ENCODE results near the gene DNAL1. TPM values are rescaled to one million over a fixed set of nuclear protein-coding genes. Genes with fewer than 3 reads are reported as not detected.

DNAL1 gene, protein sequence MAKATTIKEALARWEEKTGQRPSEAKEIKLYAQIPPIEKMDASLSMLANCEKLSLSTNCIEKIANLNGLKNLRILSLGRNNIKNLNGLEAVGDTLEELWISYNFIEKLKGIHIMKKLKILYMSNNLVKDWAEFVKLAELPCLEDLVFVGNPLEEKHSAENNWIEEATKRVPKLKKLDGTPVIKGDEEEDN
- 6.4 and 9.8 TPM in 2 replicates for total RNA-seq (2013; cell fraction: nucleolus; rRNA removed)
- total RNA-seq (2014; rRNA removed) (2.4 and 2.7 TPM in 2 replicates), total RNA-seq (2014; rRNA removed; fragmentation: Illumina TruSeq; extraction: Trizol) (4.2 TPM in 2 replicates), total RNA-seq (2021) (6.7 and 7.7 TPM in 2 replicates), polyA plus RNA-seq (2011; rRNA removed) (4.3 and 7.9 TPM in 2 replicates), polyA plus RNA-seq (2014; fragmentation: Illumina TruSeq; extraction: Trizol) (5.5 and 7.0 TPM in 2 replicates), polyA plus RNA-seq (2014; fragmentation: Nextera tagmentation; extraction: Ambion mirVana) (10 to 100 TPM; 11.5 to 18.2 TPM), polyA plus RNA-seq (2014; rRNA removed) (1.4 and 2.6 TPM in 2 replicates), polyA plus RNA-seq (2016; fragmentation: Nextera tagmentation; extraction: Ambion mirVana) (10 to 100 TPM; 10.0 to 15.9 TPM), polyA minus RNA-seq (2011; rRNA and poly(A)+ RNA removed) (0.88 and 1.9 TPM in 2 replicates), Bru-seq, nascent RNA (percentile 50 among the genes with signal in this experiment), BruChase-seq, experiment 1, labeled RNA remaining after a 6-hour chase (percentile 65 among the genes with signal in this experiment), BruChase-seq, experiment 2, labeled RNA remaining after a 2-hour chase (percentile 62 among the genes with signal in this experiment)
- polyA plus RNA-seq (2011; ENCODE audit: low read depth) = 3.7 TPM
- polyA plus RNA-seq (2011; cell fraction: cytosol; rRNA removed) = 1.4 and 1.8 TPM in 2 replicates
- 1.3 and 1.8 TPM in 2 replicates for polyA plus RNA-seq (2011; cell fraction: nucleus; rRNA removed)
- polyA plus RNA-seq (2012) = 1.6 and 2.6 TPM in 2 replicates
- 2.0 and 2.7 TPM in 2 replicates for polyA minus RNA-seq (2011; cell fraction: cytosol; rRNA and poly(A)+ RNA removed)
- 0.48 and 0.77 TPM in 2 replicates for polyA minus RNA-seq (2011; cell fraction: nucleus; rRNA and poly(A)+ RNA removed)
- long read RNA-seq, experiment 1, full-length matches to known transcripts = 3 of 4 reads
- long read RNA-seq, experiment 1, partial matches to known transcripts = 1 of 4 reads
- long read RNA-seq, experiment 1, other reads (novel, unspliced or antisense) = 0 of 4 reads
- long read RNA-seq, experiment 2, full-length matches to known transcripts = 3 of 4 reads
- long read RNA-seq, experiment 2, partial matches to known transcripts = 0 of 4 reads
- long read RNA-seq, experiment 2, other reads (novel, unspliced or antisense) = 1 of 4 reads

DNA sequence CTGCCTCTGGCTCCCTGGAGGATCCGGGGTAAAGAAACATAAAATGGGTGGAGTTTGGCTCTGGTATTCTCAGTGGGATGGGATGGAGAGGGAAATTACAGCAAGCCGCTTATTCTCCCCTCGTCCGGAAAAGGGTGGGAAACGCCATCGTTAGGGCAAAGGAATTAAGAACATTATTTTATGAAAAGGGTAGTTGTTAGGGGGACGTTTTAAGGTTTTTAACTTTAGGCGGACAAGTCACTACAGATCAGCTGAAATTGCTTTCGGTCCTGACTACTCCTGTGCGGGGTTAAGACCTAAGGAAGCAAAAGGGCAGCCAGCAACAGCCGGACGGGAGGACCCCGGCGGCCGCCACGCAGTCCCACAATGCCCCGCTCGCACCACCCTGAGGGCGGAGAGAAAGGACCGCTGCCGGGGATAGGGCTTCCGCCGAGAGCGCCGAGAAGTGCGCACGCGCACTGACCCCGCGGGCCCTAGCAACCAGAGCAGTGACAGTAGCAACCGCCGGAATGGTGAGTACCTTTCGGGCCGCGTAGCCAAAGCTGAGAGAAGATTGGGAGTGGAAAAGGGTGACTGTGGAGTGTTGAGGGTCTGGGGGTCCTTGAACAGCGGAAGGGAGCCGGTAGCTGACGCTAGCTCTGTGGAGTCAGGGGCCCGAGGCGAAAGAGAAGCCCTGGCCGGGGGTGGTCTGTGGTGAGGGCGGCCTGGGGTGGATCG lies at the start of gene DNAL1:
DNAL1 (plus strand) TSS at position 456 of the 717 bp plus-strand sequence; CDS start at position 510, 54 bp downstream.
- ChIA-PET RAD21 (ENCODE audit: unreplicated experiment) (interaction anchor here (0.9 to 1.9 kb wide), 3 partner anchors 19 to 354 kb away, joined by 3 to 5 read pairs (median 3); no protein-coding TSS in a partner anchor), POLR2A (interaction anchor here (0.6 to 1.0 kb wide), 4 partner anchors 42 to 585 kb away, joined by 3 to 7 read pairs (median 4); no protein-coding TSS in a partner anchor), SMC1A (ENCODE audit: uncharacterized antibody, unreplicated experiment) (interaction anchor here (0.7 to 1.8 kb wide), 9 partner anchors 9 to 268 kb away, joined by 3 to 8 read pairs (median 3); no protein-coding TSS in a partner anchor), CTCF (interaction anchor here (0.6 to 2.8 kb wide), 4 partner anchors 11 to 141 kb away, joined by 3 to 11 read pairs (median 4); no protein-coding TSS in a partner anchor)
- H3K4me3 ChIP-seq = peak within 1 kb of the TSS; percentile 91
- H3K27me3 ChIP-seq (replicated peaks in 1 of 2; ENCODE audit: control insufficient read depth in 2 of 2, insufficient read depth in 2 of 2, low read length in 1 of 2) = no peaks in the 10 kb centered on the region
- H3K79me2 ChIP-seq (ENCODE audit: control insufficient read depth, insufficient read depth, low read length) = no peaks in the 10 kb centered on the region
- no TSS peak for BruUV-seq (replicated peaks)
- H3K4me1 ChIP-seq (ENCODE audit: control insufficient read depth, insufficient read depth, low read length) = no peaks in the 10 kb centered on the region
- in situ Hi-C loops (cut with MboI) = no loop called here
- DNase-seq (ENCODE audit: low read depth, low spot score) (peak; percentile 63), FAIRE-seq (peak; percentile 86), ATAC-seq (peak; percentile 100)
- peak within 1 kb of the TSS; percentile 83 for H2AFZ ChIP-seq (ENCODE audit: control insufficient read depth, low read depth, low read length)
- H4K20me1 ChIP-seq (ENCODE audit: control insufficient read depth, insufficient read depth) = no peaks in the 10 kb centered on the region
- no peaks in the 10 kb centered on the region for H3K9me3 ChIP-seq (replicated peaks; ENCODE audit: control insufficient read depth, insufficient read depth, low read length)
- H3K27ac ChIP-seq (ENCODE audit: control insufficient read depth, insufficient read depth) = peak within 1 kb of the TSS; percentile 60
- peak within 1 kb of the TSS; percentile 72 for H3K4me2 ChIP-seq (ENCODE audit: control insufficient read depth, insufficient read depth)
- H3K36me3 ChIP-seq (ENCODE audit: control insufficient read depth in 2 of 2, insufficient read depth in 2 of 2, low read length in 1 of 2) = no peaks in the 10 kb centered on the region
- intact Hi-C loops (cut with micrococcal nuclease; ENCODE audit: unreplicated experiment) = no loop called here
- H3K9ac ChIP-seq (ENCODE audit: control insufficient read depth, insufficient read depth, low read length) = peak within 1 kb of the TSS; percentile 73
- 1% methylated on average over 43 of the region's 43 CpGs for WGBS (ENCODE audit: insufficient coverage, insufficient replicate concordance, low lambda C conversion rate, missing lambda C conversion rate)
- TF ChIP-seq, protein P1, sequence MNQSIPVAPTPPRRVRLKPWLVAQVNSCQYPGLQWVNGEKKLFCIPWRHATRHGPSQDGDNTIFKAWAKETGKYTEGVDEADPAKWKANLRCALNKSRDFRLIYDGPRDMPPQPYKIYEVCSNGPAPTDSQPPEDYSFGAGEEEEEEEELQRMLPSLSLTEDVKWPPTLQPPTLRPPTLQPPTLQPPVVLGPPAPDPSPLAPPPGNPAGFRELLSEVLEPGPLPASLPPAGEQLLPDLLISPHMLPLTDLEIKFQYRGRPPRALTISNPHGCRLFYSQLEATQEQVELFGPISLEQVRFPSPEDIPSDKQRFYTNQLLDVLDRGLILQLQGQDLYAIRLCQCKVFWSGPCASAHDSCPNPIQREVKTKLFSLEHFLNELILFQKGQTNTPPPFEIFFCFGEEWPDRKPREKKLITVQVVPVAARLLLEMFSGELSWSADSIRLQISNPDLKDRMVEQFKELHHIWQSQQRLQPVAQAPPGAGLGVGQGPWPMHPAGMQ (IDR thresholded peaks at IDR 0.05; ENCODE audit: borderline replicate concordance) = no peak
- TF ChIP-seq NRF1 (conservative IDR thresholded peaks at IDR 0.05; ENCODE audit: low read depth, low read length) (peak; percentile 58), SREBF2 (IDR thresholded peaks at IDR 0.05; ENCODE audit: low read length) (no peak), NFYB (IDR thresholded peaks at IDR 0.05; ENCODE audit: insufficient read depth, low read depth, low read length) (peak; percentile 31; the same call in 1 of the 2 replicates), LARP7 (IDR thresholded peaks at IDR 0.05) (no peak)
- TF ChIP-seq, protein P2, sequence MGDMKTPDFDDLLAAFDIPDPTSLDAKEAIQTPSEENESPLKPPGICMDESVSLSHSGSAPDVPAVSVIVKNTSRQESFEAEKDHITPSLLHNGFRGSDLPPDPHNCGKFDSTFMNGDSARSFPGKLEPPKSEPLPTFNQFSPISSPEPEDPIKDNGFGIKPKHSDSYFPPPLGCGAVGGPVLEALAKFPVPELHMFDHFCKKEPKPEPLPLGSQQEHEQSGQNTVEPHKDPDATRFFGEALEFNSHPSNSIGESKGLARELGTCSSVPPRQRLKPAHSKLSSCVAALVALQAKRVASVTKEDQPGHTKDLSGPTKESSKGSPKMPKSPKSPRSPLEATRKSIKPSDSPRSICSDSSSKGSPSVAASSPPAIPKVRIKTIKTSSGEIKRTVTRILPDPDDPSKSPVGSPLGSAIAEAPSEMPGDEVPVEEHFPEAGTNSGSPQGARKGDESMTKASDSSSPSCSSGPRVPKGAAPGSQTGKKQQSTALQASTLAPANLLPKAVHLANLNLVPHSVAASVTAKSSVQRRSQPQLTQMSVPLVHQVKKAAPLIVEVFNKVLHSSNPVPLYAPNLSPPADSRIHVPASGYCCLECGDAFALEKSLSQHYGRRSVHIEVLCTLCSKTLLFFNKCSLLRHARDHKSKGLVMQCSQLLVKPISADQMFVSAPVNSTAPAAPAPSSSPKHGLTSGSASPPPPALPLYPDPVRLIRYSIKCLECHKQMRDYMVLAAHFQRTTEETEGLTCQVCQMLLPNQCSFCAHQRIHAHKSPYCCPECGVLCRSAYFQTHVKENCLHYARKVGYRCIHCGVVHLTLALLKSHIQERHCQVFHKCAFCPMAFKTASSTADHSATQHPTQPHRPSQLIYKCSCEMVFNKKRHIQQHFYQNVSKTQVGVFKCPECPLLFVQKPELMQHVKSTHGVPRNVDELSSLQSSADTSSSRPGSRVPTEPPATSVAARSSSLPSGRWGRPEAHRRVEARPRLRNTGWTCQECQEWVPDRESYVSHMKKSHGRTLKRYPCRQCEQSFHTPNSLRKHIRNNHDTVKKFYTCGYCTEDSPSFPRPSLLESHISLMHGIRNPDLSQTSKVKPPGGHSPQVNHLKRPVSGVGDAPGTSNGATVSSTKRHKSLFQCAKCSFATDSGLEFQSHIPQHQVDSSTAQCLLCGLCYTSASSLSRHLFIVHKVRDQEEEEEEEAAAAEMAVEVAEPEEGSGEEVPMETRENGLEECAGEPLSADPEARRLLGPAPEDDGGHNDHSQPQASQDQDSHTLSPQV (IDR thresholded peaks at IDR 0.05) = no peak
- TF ChIP-seq, protein P3, sequence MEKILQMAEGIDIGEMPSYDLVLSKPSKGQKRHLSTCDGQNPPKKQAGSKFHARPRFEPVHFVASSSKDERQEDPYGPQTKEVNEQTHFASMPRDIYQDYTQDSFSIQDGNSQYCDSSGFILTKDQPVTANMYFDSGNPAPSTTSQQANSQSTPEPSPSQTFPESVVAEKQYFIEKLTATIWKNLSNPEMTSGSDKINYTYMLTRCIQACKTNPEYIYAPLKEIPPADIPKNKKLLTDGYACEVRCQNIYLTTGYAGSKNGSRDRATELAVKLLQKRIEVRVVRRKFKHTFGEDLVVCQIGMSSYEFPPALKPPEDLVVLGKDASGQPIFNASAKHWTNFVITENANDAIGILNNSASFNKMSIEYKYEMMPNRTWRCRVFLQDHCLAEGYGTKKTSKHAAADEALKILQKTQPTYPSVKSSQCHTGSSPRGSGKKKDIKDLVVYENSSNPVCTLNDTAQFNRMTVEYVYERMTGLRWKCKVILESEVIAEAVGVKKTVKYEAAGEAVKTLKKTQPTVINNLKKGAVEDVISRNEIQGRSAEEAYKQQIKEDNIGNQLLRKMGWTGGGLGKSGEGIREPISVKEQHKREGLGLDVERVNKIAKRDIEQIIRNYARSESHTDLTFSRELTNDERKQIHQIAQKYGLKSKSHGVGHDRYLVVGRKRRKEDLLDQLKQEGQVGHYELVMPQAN (conservative IDR thresholded peaks at IDR 0.05) = peak; percentile 92
- TF ChIP-seq, protein P4, sequence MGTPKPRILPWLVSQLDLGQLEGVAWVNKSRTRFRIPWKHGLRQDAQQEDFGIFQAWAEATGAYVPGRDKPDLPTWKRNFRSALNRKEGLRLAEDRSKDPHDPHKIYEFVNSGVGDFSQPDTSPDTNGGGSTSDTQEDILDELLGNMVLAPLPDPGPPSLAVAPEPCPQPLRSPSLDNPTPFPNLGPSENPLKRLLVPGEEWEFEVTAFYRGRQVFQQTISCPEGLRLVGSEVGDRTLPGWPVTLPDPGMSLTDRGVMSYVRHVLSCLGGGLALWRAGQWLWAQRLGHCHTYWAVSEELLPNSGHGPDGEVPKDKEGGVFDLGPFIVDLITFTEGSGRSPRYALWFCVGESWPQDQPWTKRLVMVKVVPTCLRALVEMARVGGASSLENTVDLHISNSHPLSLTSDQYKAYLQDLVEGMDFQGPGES (IDR thresholded peaks at IDR 0.05) = no peak

All from GM12878 (cell line).